Measurements from ENCODE around the gene RDX.
"Not testable (repeated sequence)": the region's sequence is repeated elsewhere in the genome, so short reads cannot be mapped to it uniquely, and the experiment has no call there.

The RDX gene

GRCh38 chr11:110269996-110270395, 26.4 kb downstream of the RDX start:
- no peak for DNase-seq

- no peak for DNase-seq
These were observed 28.0 kb downstream of the RDX start for GRCh38 chr11:110268441-110268840.

DNA sequence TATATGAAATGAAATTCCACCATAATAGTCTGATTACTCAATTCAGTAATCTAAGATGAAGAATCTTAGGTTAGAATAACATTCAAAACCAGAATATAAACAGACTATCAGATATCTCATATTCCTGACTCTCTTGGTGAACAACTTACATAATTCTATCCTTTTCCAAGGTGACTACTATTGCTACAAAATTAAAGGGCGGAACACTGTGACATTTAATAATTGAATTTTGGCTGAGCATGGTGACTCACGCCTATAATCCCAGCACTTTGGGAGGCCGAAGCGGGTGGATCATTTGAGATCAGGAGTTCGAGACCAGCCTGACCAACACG, 34.4 kb downstream of the RDX start:
- DNase-seq = no peak

DNA sequence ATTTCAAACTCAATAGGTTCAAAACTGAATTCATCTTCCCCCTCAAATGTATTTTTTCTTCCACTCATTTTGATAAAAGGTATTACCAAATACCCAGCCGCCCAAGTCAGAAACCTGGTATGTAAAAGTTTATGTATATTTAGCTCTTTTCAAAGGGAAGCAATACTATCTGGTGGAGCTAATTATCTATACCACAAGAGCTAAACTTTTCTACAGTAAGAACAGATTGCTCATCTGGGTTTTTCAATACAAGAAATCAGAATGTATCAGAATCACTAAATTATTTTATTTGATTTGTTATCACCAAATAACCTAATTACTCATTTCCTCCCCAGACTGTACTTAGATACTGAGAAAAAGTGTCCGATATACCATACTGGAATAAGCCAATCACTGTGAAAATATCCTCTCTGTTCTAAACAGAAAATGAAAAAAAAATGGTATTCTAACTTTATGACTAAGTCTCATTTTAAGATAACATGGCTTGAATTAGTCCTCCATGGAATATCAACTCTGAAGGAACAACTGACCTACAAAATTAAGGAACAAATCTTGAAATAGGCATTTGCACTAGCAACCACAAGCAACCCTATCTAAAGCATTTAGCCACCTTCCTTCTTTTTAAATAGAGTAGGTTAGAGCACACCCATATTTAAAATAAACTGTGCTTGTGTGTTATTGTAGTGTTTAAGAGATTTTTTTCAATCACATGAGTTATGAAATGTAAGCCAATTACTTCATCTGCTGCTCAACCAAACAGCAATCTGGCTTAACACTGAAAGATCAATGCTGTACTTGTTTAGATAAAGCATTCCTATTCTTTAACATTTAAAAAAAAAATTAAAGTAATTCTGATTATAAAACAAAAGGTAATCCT, 35.0 kb downstream of the RDX start:
- DNase-seq = no peak

GRCh38 chr11:110253525-110253924, 42.9 kb downstream of the RDX start:
- DNase-seq = peak; percentile 26

DNA sequence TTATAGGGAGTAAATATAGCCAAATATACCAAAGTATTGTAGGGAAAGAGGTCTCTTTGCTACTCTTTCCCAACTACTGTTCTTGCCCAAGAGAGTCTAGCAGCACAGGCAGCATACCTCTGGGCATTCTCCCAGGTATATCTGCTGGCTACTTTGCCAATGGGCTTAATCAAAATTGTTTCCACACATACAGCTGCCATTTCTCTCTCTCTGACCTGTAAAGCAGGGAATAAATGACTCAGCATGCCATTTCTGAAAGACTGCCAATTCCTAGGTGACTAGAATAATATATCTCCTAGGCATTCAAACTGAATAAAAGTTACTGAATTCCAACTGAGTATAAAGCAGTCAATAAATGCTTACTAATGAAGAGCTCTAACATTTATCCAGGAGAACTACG, 44.6 kb downstream of the RDX start:
- DNase-seq = peak; percentile 36

GRCh38 chr11:110250168-110250567, 46.2 kb downstream of the RDX start:
- DNase-seq = no peak

- DNase-seq = no peak
These were observed 46.6 kb downstream of the RDX start for GRCh38 chr11:110249766-110250165.

- no peak for DNase-seq
These were observed 47.3 kb downstream of the RDX start for GRCh38 chr11:110249066-110249465.

GRCh38 chr11:110243791-110244190, 52.6 kb downstream of the RDX start:
- no peak for DNase-seq

DNA sequence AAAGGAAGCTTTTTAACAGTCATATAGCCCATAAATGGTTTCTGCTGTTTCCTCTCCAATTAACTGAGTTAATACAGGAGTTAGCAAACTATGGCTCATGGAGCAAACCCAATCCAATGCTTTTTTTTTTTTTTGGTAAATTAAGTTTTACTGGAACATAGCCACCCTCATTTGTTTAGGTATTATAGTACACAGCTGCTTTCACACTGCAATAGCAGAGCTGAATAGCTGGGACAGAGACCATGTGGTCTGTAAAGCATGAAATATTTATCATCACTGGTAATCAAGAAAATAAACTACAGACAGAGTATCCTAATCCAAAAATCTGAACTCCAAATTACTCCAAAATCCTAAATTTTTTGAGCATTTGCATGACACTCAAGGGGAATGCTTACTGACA, 53.7 kb downstream of the RDX start:
- no peak for DNase-seq

DNA sequence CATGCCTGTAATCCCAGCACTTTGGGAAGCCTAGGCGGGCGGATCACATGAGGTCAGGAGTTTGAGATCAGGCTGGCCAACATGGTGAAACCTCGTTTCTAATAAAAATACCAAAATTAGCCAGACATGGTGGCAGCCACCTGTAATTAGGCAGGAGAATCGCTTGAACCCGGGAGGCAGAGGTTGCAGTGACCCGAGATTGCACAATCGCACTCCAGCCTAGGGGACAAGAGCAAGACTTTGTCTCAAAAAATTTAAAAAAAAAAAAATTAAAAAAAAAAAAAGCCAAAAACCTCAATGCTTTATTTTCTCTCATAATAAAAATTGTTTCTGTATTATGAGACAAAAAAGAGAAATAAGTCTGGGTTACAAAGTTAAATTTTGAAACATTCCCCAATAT, 54.2 kb downstream of the RDX start:
- DNase-seq = no peak

- no peak for DNase-seq
These were observed 60.4 kb downstream of the RDX start for GRCh38 chr11:110235966-110236365.

- no peak for DNase-seq
These were observed 66.0 kb downstream of the RDX start for GRCh38 chr11:110230377-110230776.

- no peak for DNase-seq
These were observed 77.2 kb downstream of the RDX start for GRCh38 chr11:110219006-110219785.

DNA sequence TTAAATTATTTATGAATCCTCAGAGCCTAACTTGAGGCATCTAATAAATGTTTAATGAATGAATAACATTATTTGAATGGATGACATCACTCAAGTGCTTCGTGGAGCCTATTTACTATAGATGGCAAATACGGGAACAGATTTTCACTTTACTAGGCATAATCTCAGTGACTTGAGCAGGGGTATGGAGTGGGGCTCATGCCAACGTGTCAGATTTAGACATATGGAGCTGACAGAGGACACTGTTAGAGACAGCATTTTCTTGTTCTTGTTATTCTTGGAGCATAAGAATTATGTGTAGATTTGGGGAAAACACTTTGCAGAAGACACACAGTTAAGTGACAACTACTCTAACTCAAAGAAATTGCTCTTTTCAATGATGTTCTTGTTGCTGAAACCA, 78.5 kb downstream of the RDX start:
- DNase-seq = no peak

- peak; percentile 39 for DNase-seq
These were observed 79.1 kb downstream of the RDX start for GRCh38 chr11:110217223-110217877.

- not testable (repeated sequence) for DNase-seq
These were observed 87.1 kb downstream of the RDX start for GRCh38 chr11:110209313-110209694.

DNA sequence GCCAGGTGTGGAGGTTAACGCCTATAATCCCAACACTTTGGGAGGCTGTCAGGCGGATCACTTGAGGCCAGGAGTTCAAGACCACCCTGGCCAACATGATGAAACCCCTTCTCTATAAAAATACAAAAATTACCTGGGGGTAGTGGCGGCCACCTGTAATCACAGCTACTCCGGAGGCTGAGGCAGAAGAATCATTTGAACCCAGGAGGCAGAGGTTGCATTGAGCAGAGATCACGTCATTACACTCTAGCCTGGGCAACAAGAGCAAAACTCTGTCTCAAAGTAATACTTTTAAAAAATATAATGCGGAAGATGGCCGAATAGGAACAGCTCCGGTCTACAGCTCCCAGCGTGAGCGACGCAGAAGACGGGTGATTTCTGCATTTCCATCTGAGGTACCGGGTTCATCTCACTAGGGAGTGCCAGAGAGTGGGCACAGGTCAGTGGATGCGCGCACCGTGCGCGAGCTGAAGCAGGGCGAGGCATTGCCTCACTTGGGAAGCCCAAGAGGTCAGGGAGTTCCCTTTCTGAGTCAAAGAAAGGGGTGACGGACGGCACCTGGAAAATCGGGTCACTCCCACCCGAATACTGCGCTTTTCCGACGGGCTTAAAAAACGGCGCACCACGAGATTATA, 87.6 kb downstream of the RDX start:
- not testable (repeated sequence) for DNase-seq

- no peak for DNase-seq
These were observed 89.3 kb downstream of the RDX start for GRCh38 chr11:110207123-110207522.

- no peak for DNase-seq
These were observed 95.6 kb downstream of the RDX start for GRCh38 chr11:110200836-110201235.

- DNase-seq = no peak
These were observed 96.2 kb downstream of the RDX start for GRCh38 chr11:110200241-110200640.

Data from activated CD4-positive, alpha-beta T cell treated with anti-CD3 and anti-CD28 coated beads, Interleukin-2, Interleukin-6, amounts not matched to agents 100 ng/mL and 50 ng/mL, durations not matched to agents 16 hours and 8 hours (primary cell).